ENCODE results near the gene COX4I2. TPM values are rescaled to one million over a fixed set of nuclear protein-coding genes. Genes with fewer than 3 reads are reported as not detected.
A peak's percentile ranks its signal among the peaks of the same experiment; 100 is the strongest.

Gene COX4I2
- total RNA-seq, 3 donors from 2014 or later = 5.3 TPM; not detected in 2

- intact Hi-C loops (cut with DNase I; ENCODE audit: low total_unique reads) = loop anchor here (5.0 kb wide), 1 partner anchor 33 kb away; no protein-coding TSS in a partner anchor
- peak within 1 kb of the TSS; percentile 73 to 91 (median 73) for H3K4me3 ChIP-seq
- peak; percentile 86 to 89 for DNase-seq (ENCODE audit: low spot score in 2 of 2)
- TF ChIP-seq CTCF (IDR thresholded peaks at IDR 0.05) (no peak), POLR2AphosphoS5 (IDR thresholded peaks at IDR 0.05) (peak; percentile 89 to 99 (median 94)), POLR2A (IDR thresholded peaks at IDR 0.05) (peak; percentile 65)
- H3K27me3 ChIP-seq = no peaks in the 10 kb centered on the region
- H3K27ac ChIP-seq = peak within 1 kb of the TSS; percentile 77 to 88
- H3K36me3 ChIP-seq = no peaks in the 10 kb centered on the region
- H3K9me3 ChIP-seq = no peaks in the 10 kb centered on the region
- H3K4me1 ChIP-seq = peaks cover 5 to 20% of the 10 kb centered on the region in 2 donors
Observed at GRCh38 chr20:31605031-31605901, 32.4 kb upstream of the COX4I2 start, which contains the start of gene ID1. TSS of gene ID1 (plus strand) at chr20:31605289. CDS start at chr20:31605388, 99 bp downstream.

- intact Hi-C loops (cut with DNase I; ENCODE audit: low total_unique reads) = loop anchor here (5.0 kb wide), 1 partner anchor 34 kb away; no protein-coding TSS in a partner anchor
- peaks cover 5 to 20% of the 10 kb centered on the region in 2 donors for H3K4me1 ChIP-seq
- no peak for DNase-seq (ENCODE audit: low spot score in 2 of 2)
Observed at GRCh38 chr20:31605902-31606803, 31.6 kb upstream of the COX4I2 start.

GRCh38 chr20:31606804-31607639, 30.7 kb upstream of the COX4I2 start:
- Histone ChIP-seq H3K27ac (peak overlapping the region; percentile 77 to 88), H3K36me3 (no peaks in the 10 kb centered on the region), H3K9me3 (no peaks in the 10 kb centered on the region), H3K27me3 (no peaks in the 10 kb centered on the region), H3K4me3 (peak overlapping the region; percentile 73 to 91 (median 73)), H3K4me1 (peaks cover 5 to 20% of the 10 kb centered on the region in 2 donors)
- intact Hi-C loops (cut with DNase I; ENCODE audit: low total_unique reads) = loop anchor here (5.0 kb wide), 1 partner anchor 35 kb away; no protein-coding TSS in a partner anchor
- no peak for TF ChIP-seq CTCF (IDR thresholded peaks at IDR 0.05)
- no peak for TF ChIP-seq POLR2AphosphoS5 (IDR thresholded peaks at IDR 0.05)
- no peak for TF ChIP-seq POLR2A (IDR thresholded peaks at IDR 0.05)
- no peak for DNase-seq (ENCODE audit: low spot score in 2 of 2)

More at GRCh38 chr20:31605902-31606803, 31.6 kb upstream of the COX4I2 start:
- Histone ChIP-seq H3K4me3 (peak overlapping the region; percentile 73 to 91 (median 73)), H3K27me3 (no peaks in the 10 kb centered on the region), H3K9me3 (no peaks in the 10 kb centered on the region), H3K36me3 (no peaks in the 10 kb centered on the region), H3K27ac (peak overlapping the region; percentile 77 to 88)
- no peak for TF ChIP-seq CTCF (IDR thresholded peaks at IDR 0.05)
- no peak for TF ChIP-seq POLR2AphosphoS5 (IDR thresholded peaks at IDR 0.05)
- no peak for TF ChIP-seq POLR2A (IDR thresholded peaks at IDR 0.05)

- Histone ChIP-seq H3K4me1 (peaks cover 5 to 20% of the 10 kb centered on the region in 2 donors), H3K9me3 (no peaks in the 10 kb centered on the region), H3K4me3 (peak overlapping the region; percentile 73 to 91 (median 73)), H3K27ac (peak overlapping the region; percentile 40 to 50), H3K27me3 (no peaks in the 10 kb centered on the region), H3K36me3 (no peaks in the 10 kb centered on the region)
- no peak for DNase-seq (ENCODE audit: low spot score in 2 of 2)
- TF ChIP-seq POLR2A (IDR thresholded peaks at IDR 0.05) (no peak), CTCF (IDR thresholded peaks at IDR 0.05) (no peak), POLR2AphosphoS5 (IDR thresholded peaks at IDR 0.05) (no peak)
- intact Hi-C loops (cut with DNase I; ENCODE audit: low total_unique reads) = loop anchor here (5.0 kb wide), 1 partner anchor 35 kb away; no protein-coding TSS in a partner anchor
Observed at GRCh38 chr20:31607640-31608250, 30.0 kb upstream of the COX4I2 start.

Measured in breast epithelium (tissue), 4 donors.